Gastrocnemius medialis (tissue), 4 donors: ENCODE data around the gene DSCAML1.

ENCODE experiments used
- CTCF ChIP-seq, 5 experiments: fragments of 450-650 bp in 3 of 5; fragments of 200-600 bp in 2 of 5; sonication (generic) in 2 of 5; IDR thresholded peaks in 4 of 5; conservative IDR thresholded peaks in 1 of 5; 1 replicate in 4 of 5; 2 replicates in 1 of 5; pipeline ENCODE4 v1.5.1; 2016 to 2019; ENCODE audit warnings: antibody characterized with exemption in 5 of 5, mild to moderate bottlenecking in 3 of 5, moderate library complexity in 3 of 5
- POLR2A ChIP-seq, 2 donors: fragments of 450-650 bp; IDR thresholded peaks; one replicate each; pipeline ENCODE4 v1.6.1; 2017; ENCODE audit warnings: antibody characterized with exemption in 2 of 2, mild to moderate bottlenecking in 2 of 2, moderate library complexity in 2 of 2

GRCh38 chr11:117618302-117618981, 178.6 kb downstream of the DSCAML1 start:
- TF ChIP-seq CTCF (IDR thresholded peaks at IDR 0.05 in 4 of 5, conservative IDR thresholded peaks at IDR 0.05 in 1 of 5) (no peak), POLR2A (IDR thresholded peaks at IDR 0.05) (no peak)
